Tibial nerve (tissue), 4 donors: Measurements from ENCODE around the gene NUDT16L1. TPM values are rescaled to one million over a fixed set of nuclear protein-coding genes. Genes with fewer than 3 reads are reported as not detected.

Experiments used
- DNase-seq, 2 donors: peaks; one replicate each; pipeline ENCODE4 v3.0.0-alpha.2; 2019; ENCODE audit warnings: low spot score in 2 of 2
- H3K27ac ChIP-seq, 4 donors: fragments of 200-600 bp; sonication (generic) in 3 of 4; one replicate each; pipeline ENCODE4 v1.5.1; 2017 to 2019; ENCODE audit warnings: mild to moderate bottlenecking in 1 of 4
- H3K27me3 ChIP-seq, 2 donors: fragments of 200-600 bp; sonication (generic) in 1 of 2; one replicate each; pipeline versions ENCODE4 v1.5.1 to v1.6.0; 2017 to 2019
- H3K36me3 ChIP-seq, 3 donors: fragments of 200-600 bp; sonication (generic); one replicate each; pipeline ENCODE4 v1.5.1; 2018 to 2019
- H3K4me1 ChIP-seq, 4 donors: fragments of 200-600 bp; sonication (generic) in 3 of 4; one replicate each; pipeline ENCODE4 v1.5.1; 2017 to 2019
- H3K4me3 ChIP-seq, 4 donors: fragments of 200-600 bp; sonication (generic) in 3 of 4; one replicate each; pipeline ENCODE4 v1.5.1; 2017 to 2019; ENCODE audit warnings: mild to moderate bottlenecking in 1 of 4, moderate library complexity in 1 of 4
- H3K9me3 ChIP-seq, 4 donors: fragments of 200-600 bp; sonication (generic) in 3 of 4; one replicate each; pipeline ENCODE4 v1.5.1; 2017 to 2019
- CTCF ChIP-seq, 5 experiments: fragments of 200-600 bp in 3 of 5; fragments of 450-650 bp in 2 of 5; sonication (generic) in 3 of 5; IDR thresholded peaks; one replicate each; pipeline ENCODE4 v1.5.1; 2016 to 2019; ENCODE audit warnings: antibody characterized with exemption in 5 of 5, mild to moderate bottlenecking in 3 of 5, moderate library complexity in 2 of 5
- EP300 ChIP-seq, 2 donors: sonication (generic); formaldehyde crosslinking; IDR thresholded peaks; one replicate each; pipeline ENCODE4 v1.6.1; 2017; ENCODE audit warnings: antibody characterized with exemption in 2 of 2, mild to moderate bottlenecking in 1 of 2
- POLR2A ChIP-seq, 2 donors: fragments of 450-650 bp; IDR thresholded peaks; one replicate each; pipeline ENCODE4 v1.6.1; 2017; ENCODE audit warnings: antibody characterized with exemption in 2 of 2, mild to moderate bottlenecking in 2 of 2, moderate library complexity in 2 of 2
- WGBS, 2 donors: methylation state at CpG; one replicate each; pipeline ENCODE4 v1.1.5; 2018; 5-methylcytosine and 5-hydroxymethylcytosine counted together
- total RNA-seq, 4 donors: library from RNA; depleted of rRNA; stranded (reverse); fragments of >200 nt; gene quantifications; one replicate each; pipeline ENCODE4 v1.1.0, GENCODE V29; 2016

Gene NUDT16L1
- total RNA-seq, 4 donors from 2014 or later: 30.3 to 63.7 (median 48.5) TPM

- Histone ChIP-seq H3K27me3 (no peaks in the 10 kb centered on the region), H3K9me3 (no peaks in the 10 kb centered on the region), H3K4me1 (peaks cover 0 to 12% (median 0%) of the 10 kb centered on the region in 4 donors), H3K4me3 (no peak overlapping the region), H3K36me3 (peaks cover 0 to 98% (median 12%) of the 10 kb centered on the region in 3 donors), H3K27ac (peak overlapping the region in 1 of 4 donors; percentile 24)
- DNase-seq: no peak
- 45 to 68% methylated on average over 3 to 12 of the region's 13 CpGs for WGBS, 2 donors
- TF ChIP-seq CTCF (IDR thresholded peaks at IDR 0.05): no peak
- no peak for TF ChIP-seq POLR2A (IDR thresholded peaks at IDR 0.05)
- no peak for TF ChIP-seq EP300 (IDR thresholded peaks at IDR 0.05)
Observed at GRCh38 chr16:4685292-4685691, 8.1 kb upstream of the NUDT16L1 start.

DNA sequence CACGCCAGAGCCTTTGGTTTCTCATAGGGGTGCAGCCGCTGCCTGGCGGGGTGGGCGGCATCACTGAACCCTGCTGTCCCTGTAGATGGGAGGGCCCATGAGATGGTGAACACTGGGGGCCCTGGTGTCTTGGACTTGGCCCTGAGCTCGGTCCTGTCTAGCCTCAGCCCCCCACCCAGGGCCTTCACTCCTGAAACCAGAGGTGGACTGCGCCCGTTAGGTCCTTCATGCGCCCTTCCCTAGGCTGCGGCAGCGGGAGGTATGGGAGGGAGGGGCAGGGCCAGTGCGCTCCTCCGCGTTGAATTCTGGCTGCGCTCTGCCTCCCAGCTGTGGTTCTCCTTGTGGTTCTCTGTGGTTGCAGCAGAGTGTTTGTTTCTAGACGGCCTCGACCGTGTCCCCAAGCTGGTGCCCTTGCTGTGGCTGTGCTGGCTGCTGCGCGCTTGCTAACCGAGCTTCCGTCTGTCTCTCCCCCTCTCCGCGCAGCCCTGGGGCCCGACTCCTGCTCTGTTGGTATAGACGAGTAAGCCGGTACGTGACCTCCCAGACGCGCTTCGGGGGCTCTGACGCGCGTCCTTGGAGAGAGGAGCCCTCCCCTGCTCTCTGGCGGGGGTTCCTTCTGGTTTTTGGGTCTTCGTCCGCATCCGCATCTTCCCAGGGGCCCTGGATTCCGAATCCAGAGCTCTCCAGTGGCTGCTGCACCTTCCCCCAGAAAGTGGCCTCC, 7.4 kb upstream of the NUDT16L1 start:
- 92% methylated on average over 37 of the region's 38 CpGs for WGBS, 2 donors

DNA sequence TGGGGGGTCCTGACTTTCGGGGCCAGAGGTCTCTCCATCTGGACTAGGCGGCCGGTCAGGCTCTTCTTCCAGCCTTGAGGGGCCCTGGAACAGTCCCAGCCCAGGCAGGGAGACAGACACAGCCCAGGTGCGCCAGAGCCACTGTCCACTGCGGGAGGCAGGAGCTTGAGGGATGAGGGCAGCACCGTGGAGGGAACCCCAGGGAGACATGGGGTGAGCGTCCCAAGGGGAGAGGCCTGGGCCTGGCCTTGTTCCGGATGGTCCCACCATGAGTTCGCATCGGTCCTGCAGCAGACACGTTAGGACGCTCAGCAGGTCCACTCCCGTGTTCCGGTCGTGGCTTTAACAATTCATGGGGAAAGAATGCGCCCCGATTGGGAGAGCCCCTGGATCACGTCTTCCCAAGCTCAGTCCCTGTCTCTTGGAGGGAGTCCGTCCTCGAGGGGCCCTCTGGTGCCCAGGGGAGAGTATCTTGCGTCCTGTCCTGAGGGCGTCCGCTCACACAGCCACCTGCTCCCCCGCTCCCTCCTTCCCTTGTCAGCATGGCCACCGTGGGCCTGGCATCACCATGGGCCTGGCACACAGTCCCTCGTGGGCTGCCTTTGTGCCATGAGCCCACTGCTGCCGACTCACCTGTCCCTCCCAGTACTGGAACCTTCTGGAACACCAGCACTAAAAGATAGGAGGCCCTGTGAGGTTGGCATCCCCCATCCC, 6.7 kb upstream of the NUDT16L1 start:
- Histone ChIP-seq H3K4me3 (no peak overlapping the region), H3K36me3 (peaks cover 0 to 90% (median 12%) of the 10 kb centered on the region in 3 donors), H3K27me3 (no peaks in the 10 kb centered on the region), H3K9me3 (no peaks in the 10 kb centered on the region), H3K4me1 (no peaks in the 10 kb centered on the region), H3K27ac (no peak overlapping the region)
- TF ChIP-seq CTCF (IDR thresholded peaks at IDR 0.05): no peak
- TF ChIP-seq POLR2A (IDR thresholded peaks at IDR 0.05): no peak
- no peak for DNase-seq
- WGBS, 2 donors: 86 to 92% methylated on average over 26 to 27 of the region's 27 CpGs

More for the DNA sequence above, 7.4 kb upstream of the NUDT16L1 start:
- Histone ChIP-seq H3K27ac (no peak overlapping the region), H3K27me3 (no peaks in the 10 kb centered on the region), H3K9me3 (no peaks in the 10 kb centered on the region), H3K4me3 (no peak overlapping the region), H3K36me3 (peaks cover 0 to 97% (median 12%) of the 10 kb centered on the region in 3 donors), H3K4me1 (peaks cover 0 to 6% (median 0%) of the 10 kb centered on the region in 4 donors)
- no peak for DNase-seq
- TF ChIP-seq POLR2A (IDR thresholded peaks at IDR 0.05): no peak
- TF ChIP-seq EP300 (IDR thresholded peaks at IDR 0.05): no peak
- TF ChIP-seq CTCF (IDR thresholded peaks at IDR 0.05): no peak

- no peak overlapping the region for H3K4me3 ChIP-seq
- H3K27me3 ChIP-seq: no peaks in the 10 kb centered on the region
- TF ChIP-seq CTCF (IDR thresholded peaks at IDR 0.05) (no peak), POLR2A (IDR thresholded peaks at IDR 0.05) (no peak), EP300 (IDR thresholded peaks at IDR 0.05) (no peak)
- H3K9me3 ChIP-seq: no peaks in the 10 kb centered on the region
- no peak for DNase-seq
- WGBS, 2 donors: 69 to 72% methylated on average over 8 of the region's 8 CpGs
- H3K4me1 ChIP-seq: peaks cover 0 to 4% (median 1%) of the 10 kb centered on the region in 4 donors
- no peak overlapping the region for H3K27ac ChIP-seq
- H3K36me3 ChIP-seq: peaks cover 0 to 83% (median 12%) of the 10 kb centered on the region in 3 donors
Observed at GRCh38 chr16:4687416-4687815, 5.9 kb upstream of the NUDT16L1 start.
